Measurements from ENCODE around the gene ERC2. TPM values are rescaled to one million over a fixed set of nuclear protein-coding genes. Genes with fewer than 3 reads are reported as not detected.

ERC2 gene
- total RNA-seq, 3 donors from 2014 or later, result 0.16 TPM; not detected in 2

DNA sequence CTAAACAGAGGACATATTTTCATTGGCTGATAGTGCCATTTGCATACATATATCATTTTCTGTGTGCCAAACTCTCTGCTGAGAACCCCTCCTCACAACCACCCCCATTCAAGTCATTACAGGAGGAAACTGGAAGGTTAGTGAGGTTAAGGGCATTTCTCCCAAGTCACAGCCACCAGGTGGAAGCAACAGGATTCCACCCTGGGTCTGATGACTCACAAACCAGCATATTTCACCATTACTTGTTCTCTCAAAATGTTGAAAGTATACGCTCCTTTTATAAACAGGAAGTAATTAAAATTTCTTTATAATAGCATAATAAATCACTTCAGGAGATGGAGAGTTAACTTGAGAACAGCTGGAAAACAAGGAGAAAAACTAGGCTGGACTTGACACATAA is 582.5 kb downstream of the ERC2 start:
- Mint-ChIP-seq H3K4me3 (no peak overlapping the region), H3K9me3 (no peaks in the 10 kb centered on the region), H3K36me3 (ENCODE audit: insufficient read depth) (no peaks in the 10 kb centered on the region), H3K4me1 (ENCODE audit: low read depth) (no peaks in the 10 kb centered on the region), H3K27me3 (ENCODE audit: low read depth) (no peaks in the 10 kb centered on the region)
- ATAC-seq (no peak), DNase-seq (no peak)

DNA sequence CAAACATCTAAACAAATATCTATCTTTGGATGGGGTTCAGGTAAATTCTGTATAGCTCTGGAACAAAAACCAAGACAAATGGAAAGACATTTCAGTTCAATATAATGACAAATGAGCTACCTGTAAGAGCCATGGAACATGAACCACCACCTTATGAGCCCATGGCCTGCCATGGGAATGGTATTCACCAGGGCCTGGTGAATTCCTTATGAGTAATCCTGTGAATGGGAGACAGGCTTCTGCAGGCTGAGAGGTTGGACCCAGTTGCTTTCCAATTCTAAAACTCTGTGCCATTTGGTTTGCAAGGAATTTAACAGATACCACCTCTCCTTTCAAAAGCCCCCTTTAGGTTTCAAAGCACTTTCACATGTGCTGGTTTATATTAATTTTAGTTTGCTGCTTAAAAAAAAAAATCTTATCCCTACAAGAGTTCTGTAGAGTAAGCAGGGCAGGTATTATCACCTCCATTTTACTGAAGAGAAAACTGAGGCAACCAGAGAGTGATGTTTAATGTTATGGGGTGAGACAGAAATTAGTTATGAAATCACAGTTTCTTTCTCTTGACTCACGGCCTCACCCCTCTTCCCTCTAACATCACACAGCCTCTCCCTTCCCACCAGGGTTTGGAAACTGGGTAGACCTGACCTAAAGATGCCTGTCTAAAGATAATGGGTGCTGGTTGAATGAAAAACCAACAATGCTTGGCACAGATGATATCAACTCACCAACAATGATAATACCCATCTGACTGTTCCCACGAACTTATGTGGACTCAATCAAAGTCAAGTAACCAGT is 583.6 kb downstream of the ERC2 start:
- Mint-ChIP-seq H3K27me3 (ENCODE audit: low read depth) (no peaks in the 10 kb centered on the region), H3K36me3 (ENCODE audit: insufficient read depth) (no peaks in the 10 kb centered on the region), H3K4me3 (no peak overlapping the region), H3K9me3 (no peaks in the 10 kb centered on the region), H3K4me1 (ENCODE audit: low read depth) (no peaks in the 10 kb centered on the region)
- DNase-seq, result no peak
- ATAC-seq, result no peak

GRCh38 chr3:55884066-55884465 is 584.2 kb downstream of the ERC2 start:
- no peaks in the 10 kb centered on the region for H3K27me3 Mint-ChIP-seq (ENCODE audit: low read depth)
- no peaks in the 10 kb centered on the region for H3K36me3 Mint-ChIP-seq (ENCODE audit: insufficient read depth)
- no peak overlapping the region for H3K4me3 Mint-ChIP-seq
- DNase-seq, result no peak
- ATAC-seq, result no peak
- H3K4me1 Mint-ChIP-seq (ENCODE audit: low read depth), result no peaks in the 10 kb centered on the region
- no peaks in the 10 kb centered on the region for H3K9me3 Mint-ChIP-seq

DNA sequence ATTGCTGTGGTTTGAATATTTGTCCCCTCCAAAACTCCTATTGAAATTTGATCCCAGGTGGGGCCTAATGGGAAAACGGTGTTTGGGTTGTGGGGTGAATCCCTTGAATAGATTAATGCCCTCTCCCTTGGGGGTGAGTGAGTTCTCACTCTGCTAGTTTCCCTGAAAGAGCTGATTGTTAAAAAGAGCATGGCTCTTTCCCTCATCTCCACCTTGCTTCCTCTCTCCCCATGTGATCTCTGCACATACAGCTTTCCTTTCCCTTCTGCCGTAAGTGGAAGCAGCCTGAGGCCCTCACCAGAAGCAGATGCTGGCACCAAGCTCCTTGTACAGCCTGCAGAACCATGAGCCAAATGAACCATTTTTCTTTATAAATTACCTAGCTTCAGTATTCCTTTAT is 586.3 kb downstream of the ERC2 start:
- DNase-seq (no peak), ATAC-seq (no peak)
- Mint-ChIP-seq H3K36me3 (ENCODE audit: insufficient read depth) (no peaks in the 10 kb centered on the region), H3K9me3 (no peaks in the 10 kb centered on the region), H3K4me3 (no peak overlapping the region), H3K4me1 (ENCODE audit: low read depth) (no peaks in the 10 kb centered on the region), H3K27me3 (ENCODE audit: low read depth) (no peaks in the 10 kb centered on the region)

DNA sequence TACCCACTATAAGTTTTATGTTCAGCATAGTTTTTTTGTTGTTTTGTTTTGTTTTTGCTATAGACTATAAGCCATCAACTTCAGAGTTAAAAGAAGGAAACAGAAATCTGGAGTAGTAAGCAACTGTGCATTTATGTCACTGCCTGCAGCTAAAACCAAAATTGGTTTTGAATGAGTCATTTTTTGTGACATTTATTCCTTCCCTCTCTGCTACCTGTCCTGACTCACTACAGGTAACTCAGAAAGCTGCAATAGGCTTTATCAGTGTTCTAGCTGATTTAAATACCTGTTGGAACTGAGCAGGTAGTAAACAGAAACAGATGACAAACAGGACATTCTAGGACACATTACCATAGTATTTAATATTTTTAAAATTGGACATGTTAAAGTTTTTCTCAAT is 587.9 kb downstream of the ERC2 start:
- H3K4me3 Mint-ChIP-seq, result no peak overlapping the region
- no peaks in the 10 kb centered on the region for H3K36me3 Mint-ChIP-seq (ENCODE audit: insufficient read depth)
- H3K4me1 Mint-ChIP-seq (ENCODE audit: low read depth), result no peaks in the 10 kb centered on the region
- DNase-seq (no peak), ATAC-seq (no peak)
- no peaks in the 10 kb centered on the region for H3K9me3 Mint-ChIP-seq
- H3K27me3 Mint-ChIP-seq (ENCODE audit: low read depth), result no peaks in the 10 kb centered on the region

- Mint-ChIP-seq H3K4me3 (no peak overlapping the region), H3K27me3 (ENCODE audit: low read depth) (no peaks in the 10 kb centered on the region), H3K9me3 (no peaks in the 10 kb centered on the region), H3K4me1 (ENCODE audit: low read depth) (no peaks in the 10 kb centered on the region), H3K36me3 (ENCODE audit: insufficient read depth) (no peaks in the 10 kb centered on the region)
- ATAC-seq, result no peak
- DNase-seq, result no peak
Measured at GRCh38 chr3:55879901-55880331, 588.4 kb downstream of the ERC2 start.

- Mint-ChIP-seq H3K4me3 (no peak overlapping the region), H3K4me1 (ENCODE audit: low read depth) (no peaks in the 10 kb centered on the region), H3K36me3 (ENCODE audit: insufficient read depth) (no peaks in the 10 kb centered on the region), H3K9me3 (no peaks in the 10 kb centered on the region), H3K27me3 (ENCODE audit: low read depth) (no peaks in the 10 kb centered on the region)
- ATAC-seq (no peak), DNase-seq (no peak)
Measured at GRCh38 chr3:55877703-55878102, 590.6 kb downstream of the ERC2 start.

- Mint-ChIP-seq H3K9me3 (no peaks in the 10 kb centered on the region), H3K4me1 (ENCODE audit: low read depth) (no peaks in the 10 kb centered on the region), H3K36me3 (ENCODE audit: insufficient read depth) (no peaks in the 10 kb centered on the region), H3K4me3 (no peak overlapping the region), H3K27me3 (ENCODE audit: low read depth) (no peaks in the 10 kb centered on the region)
- DNase-seq (no peak), ATAC-seq (no peak)
Measured at GRCh38 chr3:55876560-55876959, 591.7 kb downstream of the ERC2 start.

DNA sequence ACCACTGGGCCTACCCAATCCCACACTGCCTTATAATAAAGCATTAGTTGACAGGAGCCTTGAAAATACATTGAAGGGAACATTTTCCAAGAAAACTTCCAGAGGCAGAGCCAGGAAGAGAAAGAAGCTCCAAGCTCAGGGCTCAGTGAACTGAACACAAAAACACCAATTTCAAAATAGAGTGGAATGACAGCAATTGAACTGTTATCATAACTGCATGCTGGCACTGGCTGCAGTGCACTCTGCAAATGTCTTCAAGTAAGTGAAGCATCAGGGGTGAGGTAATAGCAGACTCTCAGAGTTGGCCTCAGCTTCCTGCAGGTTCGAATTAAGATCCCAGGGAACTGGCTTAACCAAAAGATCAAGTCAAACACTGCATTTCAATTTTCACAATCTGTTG is 593.2 kb downstream of the ERC2 start:
- DNase-seq (no peak), ATAC-seq (no peak)
- Mint-ChIP-seq H3K36me3 (ENCODE audit: insufficient read depth) (no peaks in the 10 kb centered on the region), H3K27me3 (ENCODE audit: low read depth) (no peaks in the 10 kb centered on the region), H3K4me3 (no peak overlapping the region), H3K9me3 (no peaks in the 10 kb centered on the region), H3K4me1 (ENCODE audit: low read depth) (no peaks in the 10 kb centered on the region)

- ATAC-seq, result no peak
- no peaks in the 10 kb centered on the region for H3K9me3 Mint-ChIP-seq
- H3K4me3 Mint-ChIP-seq, result no peak overlapping the region
- H3K27me3 Mint-ChIP-seq (ENCODE audit: low read depth), result no peaks in the 10 kb centered on the region
- H3K36me3 Mint-ChIP-seq (ENCODE audit: insufficient read depth), result no peaks in the 10 kb centered on the region
- no peaks in the 10 kb centered on the region for H3K4me1 Mint-ChIP-seq (ENCODE audit: low read depth)
- DNase-seq, result no peak
Measured at GRCh38 chr3:55873523-55874254, 594.6 kb downstream of the ERC2 start.

- H3K27me3 Mint-ChIP-seq (ENCODE audit: low read depth), result no peaks in the 10 kb centered on the region
- ATAC-seq (no peak), DNase-seq (no peak)
Measured at GRCh38 chr3:55870594-55870993, 597.7 kb downstream of the ERC2 start.

GRCh38 chr3:55868347-55868746 is 599.9 kb downstream of the ERC2 start:
- peaks cover 3% of the 10 kb centered on the region for H3K9me3 Mint-ChIP-seq
- ATAC-seq (no peak), DNase-seq (no peak)
- H3K4me3 Mint-ChIP-seq, result no peak overlapping the region
- no peaks in the 10 kb centered on the region for H3K36me3 Mint-ChIP-seq (ENCODE audit: insufficient read depth)
- no peaks in the 10 kb centered on the region for H3K27me3 Mint-ChIP-seq (ENCODE audit: low read depth)
- H3K4me1 Mint-ChIP-seq (ENCODE audit: low read depth), result no peaks in the 10 kb centered on the region

More at GRCh38 chr3:55870594-55870993, 597.7 kb downstream of the ERC2 start:
- Mint-ChIP-seq H3K4me3 (no peak overlapping the region), H3K36me3 (ENCODE audit: insufficient read depth) (no peaks in the 10 kb centered on the region), H3K9me3 (peaks cover under 1% of the 10 kb centered on the region), H3K4me1 (ENCODE audit: low read depth) (no peaks in the 10 kb centered on the region)

DNA sequence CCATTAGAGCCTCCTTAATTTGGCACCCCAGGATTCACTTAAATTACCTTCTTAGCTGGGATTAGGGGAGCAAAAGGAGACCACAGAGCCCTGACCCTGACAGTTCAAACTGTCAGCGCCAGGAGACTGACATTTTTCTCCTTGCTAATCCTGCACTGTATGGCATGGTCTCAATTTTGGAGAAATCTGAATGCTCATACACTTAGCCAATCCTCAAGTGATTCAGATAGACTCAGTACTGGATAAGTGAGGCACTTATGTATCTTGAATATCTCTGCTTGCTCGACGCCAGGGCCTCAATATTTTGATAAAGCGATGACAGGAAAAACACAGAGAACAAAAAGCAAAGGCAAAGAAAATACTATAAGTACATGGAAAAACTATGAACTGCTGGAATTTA is 605.2 kb downstream of the ERC2 start:
- no peaks in the 10 kb centered on the region for H3K36me3 Mint-ChIP-seq (ENCODE audit: insufficient read depth)
- no peak for DNase-seq
- H3K27me3 Mint-ChIP-seq (ENCODE audit: low read depth), result no peaks in the 10 kb centered on the region
- no peak overlapping the region for H3K4me3 Mint-ChIP-seq
- ATAC-seq, result no peak
- no peaks in the 10 kb centered on the region for H3K4me1 Mint-ChIP-seq (ENCODE audit: low read depth)
- peaks cover 3% of the 10 kb centered on the region for H3K9me3 Mint-ChIP-seq

GRCh38 chr3:55860049-55860721 is 608.1 kb downstream of the ERC2 start:
- no peak for ATAC-seq
- no peaks in the 10 kb centered on the region for H3K36me3 Mint-ChIP-seq (ENCODE audit: insufficient read depth)
- H3K4me3 Mint-ChIP-seq, result no peak overlapping the region
- no peaks in the 10 kb centered on the region for H3K27me3 Mint-ChIP-seq (ENCODE audit: low read depth)
- no peaks in the 10 kb centered on the region for H3K4me1 Mint-ChIP-seq (ENCODE audit: low read depth)
- DNase-seq, result no peak
- no peaks in the 10 kb centered on the region for H3K9me3 Mint-ChIP-seq

- no peaks in the 10 kb centered on the region for H3K9me3 Mint-ChIP-seq
- no peaks in the 10 kb centered on the region for H3K4me1 Mint-ChIP-seq (ENCODE audit: low read depth)
- no peaks in the 10 kb centered on the region for H3K36me3 Mint-ChIP-seq (ENCODE audit: insufficient read depth)
- no peak overlapping the region for H3K4me3 Mint-ChIP-seq
- no peak for ATAC-seq
- no peak for DNase-seq
- H3K27me3 Mint-ChIP-seq (ENCODE audit: low read depth), result no peaks in the 10 kb centered on the region
Measured at GRCh38 chr3:55859305-55859704, 609.0 kb downstream of the ERC2 start.
